Effector memory CD4-positive, alpha-beta T cell (primary cell): ENCODE measurements around the gene KIRREL3.

ENCODE experiments used
- DNase-seq, 3 donors: peaks; one replicate each; pipeline ENCODE4 v3.0.0-alpha.2; 2020
- H3K27ac ChIP-seq: 2 replicates; pipeline ENCODE4 v1.7.0; 2013; ENCODE audit warnings: mild to moderate bottlenecking, low read length, moderate library complexity; ENCODE audit not compliant: insufficient read depth, poor library complexity, severe bottlenecking
- H3K27me3 ChIP-seq: replicated peaks from 2 replicates; pipeline ENCODE4 v1.7.0; 2013; ENCODE audit warnings: mild to moderate bottlenecking, low read length; ENCODE audit not compliant: insufficient read depth, control insufficient read depth, poor library complexity, severe bottlenecking
- H3K36me3 ChIP-seq: 2 replicates; pipeline ENCODE4 v1.7.0; 2013; ENCODE audit warnings: mild to moderate bottlenecking, low read length, moderate library complexity; ENCODE audit not compliant: control insufficient read depth, insufficient read depth
- H3K4me1 ChIP-seq: 2 replicates; pipeline ENCODE4 v1.7.0; 2013; ENCODE audit warnings: low read length, mild to moderate bottlenecking; ENCODE audit not compliant: control insufficient read depth, insufficient read depth, poor library complexity, severe bottlenecking
- H3K4me3 ChIP-seq: 2 replicates; pipeline ENCODE4 v1.7.0; 2013; ENCODE audit warnings: low read length, low read depth, mild to moderate bottlenecking; ENCODE audit not compliant: insufficient read depth, poor library complexity, severe bottlenecking
- H3K9me3 ChIP-seq: 2 replicates; pipeline ENCODE4 v1.7.0; 2013; ENCODE audit warnings: mild to moderate bottlenecking, low read length, moderate library complexity; ENCODE audit not compliant: control insufficient read depth

Gene KIRREL3

DNA sequence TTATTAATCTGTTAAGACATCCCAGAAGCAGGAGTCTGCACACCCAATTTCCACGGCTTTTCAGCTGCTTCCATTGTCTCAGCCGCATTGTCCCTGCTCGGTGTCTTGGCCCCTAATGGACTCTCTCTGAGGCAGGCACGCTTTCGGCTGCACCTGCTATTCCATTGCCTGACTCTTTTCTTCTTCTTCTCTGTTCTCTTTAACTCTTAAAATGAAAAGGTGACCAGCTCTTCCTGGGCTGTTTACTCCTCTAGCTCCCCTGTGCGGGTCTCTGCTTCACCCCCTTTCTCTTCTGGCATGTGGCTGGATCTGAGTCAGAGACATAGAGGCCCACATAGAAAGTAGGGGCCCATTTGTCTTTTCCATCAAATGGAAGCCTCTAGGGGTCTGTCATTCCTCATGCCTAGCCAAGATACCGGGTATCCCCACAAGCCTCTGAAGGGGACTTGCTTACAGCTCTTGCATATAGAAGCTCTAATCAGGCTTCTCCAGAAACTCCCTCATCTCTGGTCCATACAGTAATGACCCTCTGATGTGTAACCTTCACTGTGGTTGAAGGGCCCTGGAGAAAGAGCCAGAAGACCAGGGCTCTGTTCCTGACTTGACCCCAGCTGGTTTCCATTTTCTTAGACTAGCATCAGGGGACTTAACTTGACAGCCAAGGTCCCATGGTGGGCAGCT lies 401.2 kb downstream of the KIRREL3 start:
- Histone ChIP-seq H3K4me1 (no peaks in the 10 kb centered on the region), H3K9me3 (no peaks in the 10 kb centered on the region), H3K4me3 (no peak overlapping the region), H3K36me3 (no peaks in the 10 kb centered on the region), H3K27me3 (no peaks in the 10 kb centered on the region), H3K27ac (no peak overlapping the region)
- no peak for DNase-seq

DNA sequence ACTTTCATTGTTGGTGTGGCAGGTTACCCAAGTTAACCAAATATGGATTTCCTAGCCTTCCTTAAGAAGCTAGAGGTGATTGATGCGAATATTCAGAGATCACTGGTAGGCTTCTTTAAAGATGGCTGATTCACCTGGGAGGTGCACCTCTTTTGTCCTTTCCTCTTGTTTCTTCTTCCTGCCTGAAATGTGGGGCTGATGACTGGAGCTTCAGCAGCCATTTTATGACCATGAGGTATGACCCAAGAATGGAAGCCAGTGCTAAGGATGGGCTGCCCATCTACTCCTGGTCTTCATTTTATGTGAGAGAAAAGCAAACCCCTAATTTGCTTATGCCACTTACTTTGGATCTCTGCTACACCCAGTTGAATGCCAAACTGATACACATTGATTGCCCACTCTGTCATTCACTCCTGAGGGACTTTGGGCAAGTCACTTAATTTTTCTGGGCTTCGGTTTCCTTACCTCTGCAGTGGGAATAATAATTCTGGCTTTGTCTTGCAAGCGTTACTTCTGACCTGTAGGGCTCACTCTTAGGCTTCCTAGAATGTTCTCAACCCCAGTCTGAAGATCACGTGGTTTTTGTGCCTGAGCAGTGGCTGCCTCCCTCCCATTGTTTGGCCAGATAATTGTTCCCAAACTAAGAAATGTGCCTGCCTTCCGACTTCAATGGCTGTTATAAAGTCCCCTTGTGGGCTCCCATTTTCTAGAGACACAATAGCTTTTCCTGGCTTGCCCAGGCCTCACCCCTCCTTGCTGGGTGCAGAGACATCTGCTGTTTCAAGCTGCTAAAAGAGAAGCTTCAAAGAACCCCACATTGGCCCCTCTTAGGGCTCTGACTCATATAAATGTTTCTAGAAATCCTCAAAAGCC lies 402.0 kb downstream of the KIRREL3 start:
- no peak overlapping the region for H3K27ac ChIP-seq
- DNase-seq = no peak
- H3K27me3 ChIP-seq = no peaks in the 10 kb centered on the region
- no peaks in the 10 kb centered on the region for H3K4me1 ChIP-seq
- H3K36me3 ChIP-seq = no peaks in the 10 kb centered on the region
- H3K4me3 ChIP-seq = no peak overlapping the region
- no peaks in the 10 kb centered on the region for H3K9me3 ChIP-seq

DNA sequence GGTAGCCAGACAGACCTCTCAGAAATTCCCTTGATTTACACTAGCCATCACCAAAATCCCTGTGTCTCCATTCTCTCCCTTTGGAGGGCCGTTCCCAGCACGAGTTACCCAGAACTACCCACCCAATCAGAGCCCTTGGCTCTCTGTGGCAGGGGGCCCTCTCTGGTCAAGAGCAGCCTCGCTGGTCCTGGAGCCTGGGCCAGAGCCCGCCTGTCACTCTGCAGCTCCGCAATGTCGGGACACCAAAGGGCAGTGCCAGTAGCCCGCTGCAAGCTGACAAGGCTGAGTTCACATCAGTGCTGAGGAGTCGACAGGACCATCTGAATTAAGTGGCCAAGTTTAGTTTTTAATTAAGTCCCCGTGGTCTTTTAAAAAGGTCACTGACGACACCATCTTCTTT lies 403.5 kb downstream of the KIRREL3 start:
- DNase-seq = no peak
- Histone ChIP-seq H3K4me1 (no peaks in the 10 kb centered on the region), H3K36me3 (no peaks in the 10 kb centered on the region), H3K27me3 (no peaks in the 10 kb centered on the region), H3K9me3 (no peaks in the 10 kb centered on the region), H3K27ac (no peak overlapping the region), H3K4me3 (no peak overlapping the region)

DNA sequence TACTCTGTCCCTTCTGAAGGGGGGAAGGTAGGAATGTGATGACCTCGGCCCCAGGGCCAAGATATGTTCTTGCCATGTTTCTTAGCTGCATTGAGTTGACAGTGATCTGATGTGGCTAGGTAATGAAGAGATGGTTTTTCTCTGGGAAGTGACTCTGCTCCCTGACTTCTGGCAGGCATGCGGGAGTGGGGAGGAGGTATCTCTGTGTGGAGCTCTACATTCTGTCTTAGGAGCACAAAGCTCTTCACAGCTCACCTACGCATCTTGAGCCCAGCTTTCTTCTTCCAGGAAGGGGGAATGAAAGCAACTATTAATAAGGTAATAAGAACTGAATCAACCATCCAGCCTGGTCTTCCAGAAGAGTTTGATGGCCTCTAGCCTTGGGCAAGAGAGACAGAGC lies 404.1 kb downstream of the KIRREL3 start:
- H3K9me3 ChIP-seq = no peaks in the 10 kb centered on the region
- no peaks in the 10 kb centered on the region for H3K36me3 ChIP-seq
- no peaks in the 10 kb centered on the region for H3K4me1 ChIP-seq
- H3K27ac ChIP-seq = no peak overlapping the region
- H3K27me3 ChIP-seq = no peaks in the 10 kb centered on the region
- no peak overlapping the region for H3K4me3 ChIP-seq
- DNase-seq = no peak

DNA sequence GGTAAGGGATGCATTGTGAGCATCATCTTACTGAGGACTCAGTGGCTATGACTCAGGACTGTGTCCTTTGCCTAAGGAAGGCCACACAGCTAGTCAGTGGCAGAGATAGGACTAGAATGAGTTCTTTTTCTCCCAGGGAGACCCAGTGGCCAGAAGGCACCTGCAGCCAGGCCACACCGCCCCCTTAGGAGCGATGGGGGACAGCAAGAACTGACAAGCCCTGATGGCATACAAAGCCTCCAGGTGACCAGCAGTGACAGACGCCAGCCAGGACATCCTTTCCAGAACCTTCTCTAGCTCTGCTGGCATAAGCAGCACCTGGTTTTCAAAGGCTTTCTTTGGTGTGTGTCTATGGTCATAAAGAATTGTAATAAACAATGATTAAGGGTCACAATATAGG lies 405.0 kb downstream of the KIRREL3 start:
- H3K4me3 ChIP-seq = no peak overlapping the region

DNA sequence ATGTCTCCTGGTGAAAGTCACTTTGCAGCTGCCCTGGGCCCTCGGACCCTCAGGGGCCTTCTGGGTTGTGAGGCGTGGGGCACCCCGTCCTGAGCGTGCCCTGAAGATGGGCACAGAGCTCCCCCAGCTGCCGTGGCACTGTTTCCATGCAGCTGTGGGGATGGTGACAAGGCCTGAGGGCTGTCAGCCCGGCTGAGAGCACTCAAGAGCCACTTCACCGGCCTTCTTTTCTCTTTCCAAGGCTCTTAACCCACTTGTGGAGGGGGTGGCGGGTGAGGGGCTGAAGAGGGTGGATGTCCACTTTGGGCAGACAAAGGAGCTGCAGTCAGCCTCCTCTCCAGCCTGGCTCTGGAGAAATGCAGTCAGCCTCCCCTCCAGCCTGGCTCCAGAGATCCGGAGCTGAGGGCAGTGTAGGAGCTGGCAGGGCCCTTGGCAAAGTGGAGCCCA lies 405.6 kb downstream of the KIRREL3 start:
- no peaks in the 10 kb centered on the region for H3K4me1 ChIP-seq
- no peak overlapping the region for H3K27ac ChIP-seq
- no peaks in the 10 kb centered on the region for H3K27me3 ChIP-seq
- no peak for DNase-seq
- H3K4me3 ChIP-seq = no peak overlapping the region
- H3K36me3 ChIP-seq = no peaks in the 10 kb centered on the region
- no peaks in the 10 kb centered on the region for H3K9me3 ChIP-seq

More for the DNA sequence above, 405.0 kb downstream of the KIRREL3 start:
- H3K27me3 ChIP-seq = no peaks in the 10 kb centered on the region
- H3K27ac ChIP-seq = no peak overlapping the region
- no peaks in the 10 kb centered on the region for H3K36me3 ChIP-seq
- no peaks in the 10 kb centered on the region for H3K9me3 ChIP-seq
- no peak for DNase-seq
- H3K4me1 ChIP-seq = no peaks in the 10 kb centered on the region

DNA sequence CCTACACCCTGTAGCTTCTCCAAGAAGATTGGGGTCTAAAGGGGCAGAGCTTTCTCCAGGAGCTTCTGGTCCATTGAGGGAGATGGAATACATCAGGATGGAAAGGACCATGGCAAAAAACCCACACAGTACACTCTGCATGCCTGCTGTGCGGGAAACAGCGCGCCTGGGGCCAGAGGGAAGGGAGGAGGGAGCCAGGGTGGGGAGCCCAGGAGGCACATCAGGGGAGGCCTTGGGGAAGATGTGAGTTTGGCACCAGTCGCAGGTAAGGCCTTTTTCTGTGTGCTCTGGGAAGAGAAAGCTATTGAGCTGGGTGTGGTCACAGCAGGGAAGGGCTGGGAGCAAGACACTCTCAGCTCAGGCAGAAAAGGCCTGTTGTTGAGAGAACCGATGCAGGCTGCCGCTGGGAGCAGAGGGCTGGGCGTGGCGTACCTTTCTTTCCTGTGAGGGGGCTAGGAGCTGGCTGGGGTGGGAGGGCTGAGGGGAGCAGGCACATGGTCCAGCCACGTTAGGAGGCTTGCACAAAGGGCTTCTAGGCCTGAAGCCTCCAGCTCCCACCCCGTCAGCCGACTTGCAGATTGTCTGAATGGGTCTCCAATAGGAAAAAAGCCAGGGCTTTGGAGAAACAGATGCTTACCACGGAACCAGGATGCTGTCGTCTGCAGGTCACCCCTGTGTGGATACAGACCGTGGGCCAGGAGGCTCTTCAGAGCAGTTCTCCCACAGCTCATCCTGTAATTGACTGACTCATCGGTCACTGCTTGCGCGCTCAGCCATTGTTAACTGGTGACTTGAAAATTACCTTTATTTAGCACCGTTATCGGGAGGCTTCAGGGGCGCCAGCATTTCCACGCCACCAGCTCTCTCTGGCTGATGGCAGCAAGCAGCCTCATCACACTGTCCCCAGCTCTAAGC lies 407.8 kb downstream of the KIRREL3 start:
- DNase-seq = no peak
- Histone ChIP-seq H3K27ac (no peak overlapping the region), H3K4me3 (no peak overlapping the region), H3K4me1 (no peaks in the 10 kb centered on the region), H3K27me3 (no peaks in the 10 kb centered on the region), H3K9me3 (no peaks in the 10 kb centered on the region), H3K36me3 (no peaks in the 10 kb centered on the region)

DNA sequence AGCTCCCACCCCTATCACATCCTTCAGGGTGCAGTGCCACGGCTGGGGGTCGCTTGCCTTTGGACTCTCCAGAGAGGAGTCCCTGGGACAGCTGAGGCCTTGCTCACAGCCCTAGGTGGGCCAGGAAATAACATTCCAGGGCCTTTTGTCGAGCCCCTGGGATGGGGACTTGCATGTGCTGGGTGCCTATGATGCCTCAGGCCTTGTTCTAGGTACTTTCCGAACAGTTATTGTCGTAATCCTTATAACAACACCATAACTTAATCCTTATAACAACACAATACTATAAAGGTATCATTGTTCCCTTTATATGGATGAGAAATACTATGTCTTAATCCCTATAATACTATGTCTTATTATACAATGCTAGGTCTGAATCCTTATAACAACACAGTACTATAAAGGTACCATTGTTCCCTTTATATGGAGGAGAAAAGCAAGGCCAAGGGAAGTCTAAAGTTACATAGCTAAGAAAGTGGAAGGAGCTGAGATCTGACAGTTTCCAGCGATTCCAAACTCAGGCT lies 408.5 kb downstream of the KIRREL3 start:
- Histone ChIP-seq H3K9me3 (no peaks in the 10 kb centered on the region), H3K4me1 (no peaks in the 10 kb centered on the region), H3K36me3 (no peaks in the 10 kb centered on the region), H3K27me3 (no peaks in the 10 kb centered on the region), H3K27ac (no peak overlapping the region), H3K4me3 (no peak overlapping the region)
- no peak for DNase-seq

DNA sequence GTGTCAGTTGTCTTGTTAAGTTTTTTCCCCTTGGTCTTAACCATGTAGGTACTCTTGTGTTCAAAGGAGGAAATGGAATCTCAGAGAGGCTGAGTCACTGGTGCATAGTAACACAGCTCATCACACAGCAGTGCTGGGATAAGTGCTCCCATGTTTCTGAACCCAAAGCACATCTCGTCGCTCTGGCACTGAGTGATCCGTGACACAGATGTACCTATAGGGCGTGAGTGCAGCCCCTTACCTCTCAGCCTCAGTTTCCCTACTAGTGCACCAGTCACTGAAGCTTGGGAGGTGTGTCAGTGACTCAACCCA lies 411.1 kb downstream of the KIRREL3 start:
- Histone ChIP-seq H3K9me3 (no peaks in the 10 kb centered on the region), H3K27ac (no peak overlapping the region), H3K36me3 (no peaks in the 10 kb centered on the region), H3K4me3 (no peak overlapping the region), H3K27me3 (no peaks in the 10 kb centered on the region), H3K4me1 (no peaks in the 10 kb centered on the region)
- DNase-seq = no peak
